ENCODE results near the gene RANBP1.

The RANBP1 gene

GRCh38 chr22:20125201-20126174 lies 9.6 kb downstream of the RANBP1 start:
- TF ChIP-seq CTCF (conservative IDR thresholded peaks at IDR 0.05; ENCODE audit: low read depth): no peak
- peak overlapping the region; percentile 86 for H3K27ac ChIP-seq
- POLR2A ChIA-PET (ENCODE audit: low non-redundant PET): no interaction called here
- DNase-seq (ENCODE audit: low spot score): no peak
- CTCF ChIA-PET: interaction anchor here (0.7 kb wide), 1 partner anchor 115 kb away, joined by 3 read pairs; no protein-coding TSS in a partner anchor

GRCh38 chr22:20126284-20127029 lies 10.6 kb downstream of the RANBP1 start:
- CTCF ChIA-PET: interaction anchor here (0.7 kb wide), 1 partner anchor 114 kb away, joined by 3 read pairs; no protein-coding TSS in a partner anchor
- no peak for TF ChIP-seq CTCF (conservative IDR thresholded peaks at IDR 0.05; ENCODE audit: low read depth)
- H3K27ac ChIP-seq: peak overlapping the region; percentile 86
- no peak for DNase-seq (ENCODE audit: low spot score)
- POLR2A ChIA-PET (ENCODE audit: low non-redundant PET): no interaction called here

- no peak for DNase-seq (ENCODE audit: low spot score)
- CTCF ChIA-PET: no interaction called here
- TF ChIP-seq CTCF (conservative IDR thresholded peaks at IDR 0.05; ENCODE audit: low read depth): no peak
- peak overlapping the region; percentile 86 for H3K27ac ChIP-seq
- POLR2A ChIA-PET (ENCODE audit: low non-redundant PET): interaction anchor here (0.6 kb wide), 1 partner anchor 12 kb away, joined by 3 read pairs; no protein-coding TSS in a partner anchor
Observed at GRCh38 chr22:20127318-20127868, 11.5 kb downstream of the RANBP1 start.

GRCh38 chr22:20127869-20128618 lies 12.1 kb downstream of the RANBP1 start:
- ChIA-PET CTCF (no interaction called here), POLR2A (ENCODE audit: low non-redundant PET) (no interaction called here)
- H3K27ac ChIP-seq: peak overlapping the region; percentile 86
- DNase-seq (ENCODE audit: low spot score): no peak
- TF ChIP-seq CTCF (conservative IDR thresholded peaks at IDR 0.05; ENCODE audit: low read depth): no peak

GRCh38 chr22:20128619-20128901 lies 12.7 kb downstream of the RANBP1 start:
- DNase-seq (ENCODE audit: low spot score): no peak
- POLR2A ChIA-PET (ENCODE audit: low non-redundant PET): no interaction called here
- CTCF ChIA-PET: no interaction called here
- no peak for TF ChIP-seq CTCF (conservative IDR thresholded peaks at IDR 0.05; ENCODE audit: low read depth)
- peak overlapping the region; percentile 86 for H3K27ac ChIP-seq

All from RWPE1 (cell line).